AG08396 (cell line): ENCODE measurements around the gene PHACTR3.

Source experiments
- DNase-seq: peaks from one replicate; pipeline ENCODE4 v3.0.0; 2012; ENCODE audit warnings: low spot score, mixed read lengths

PHACTR3 gene

DNA sequence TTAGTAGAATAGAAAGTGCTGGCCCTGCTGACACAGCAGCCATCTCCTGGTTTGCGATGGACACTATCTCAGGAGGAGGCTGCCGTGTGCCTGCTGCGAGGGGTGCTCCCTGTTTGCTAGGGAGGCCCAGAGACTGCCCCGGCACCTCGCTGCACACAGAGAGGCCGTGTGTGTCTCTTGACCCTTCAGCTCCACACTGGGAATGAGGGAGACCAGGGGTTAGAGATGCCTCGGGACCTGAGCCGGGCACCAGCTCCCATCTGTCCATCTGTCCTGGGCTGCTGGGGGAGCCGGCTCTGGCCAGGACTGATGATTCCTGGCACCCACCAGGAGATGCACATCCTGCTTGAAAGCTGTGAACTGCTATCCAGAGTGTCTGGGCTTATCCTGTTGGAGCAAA lies 18.2 kb downstream of the PHACTR3 start:
- no peak for DNase-seq

DNA sequence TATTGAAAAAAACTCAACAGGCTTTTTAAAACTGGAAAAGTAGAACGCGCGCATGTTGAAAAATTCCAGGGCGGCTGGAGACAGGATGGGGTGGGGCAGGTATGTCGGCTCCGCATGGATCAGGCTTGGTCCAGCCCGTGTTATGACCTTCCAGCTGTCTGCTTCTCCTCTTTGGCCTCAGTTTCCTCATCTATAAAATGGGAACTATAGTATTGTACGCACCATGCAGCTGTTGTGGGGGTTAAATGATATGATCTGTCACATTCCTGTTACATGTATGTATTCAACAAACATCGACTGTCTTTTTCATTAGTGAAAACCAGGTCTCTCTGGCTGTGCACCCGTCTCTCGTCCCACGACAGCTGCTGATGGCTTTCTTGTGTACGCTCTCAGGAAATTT lies 18.8 kb downstream of the PHACTR3 start:
- DNase-seq = no peak

DNA sequence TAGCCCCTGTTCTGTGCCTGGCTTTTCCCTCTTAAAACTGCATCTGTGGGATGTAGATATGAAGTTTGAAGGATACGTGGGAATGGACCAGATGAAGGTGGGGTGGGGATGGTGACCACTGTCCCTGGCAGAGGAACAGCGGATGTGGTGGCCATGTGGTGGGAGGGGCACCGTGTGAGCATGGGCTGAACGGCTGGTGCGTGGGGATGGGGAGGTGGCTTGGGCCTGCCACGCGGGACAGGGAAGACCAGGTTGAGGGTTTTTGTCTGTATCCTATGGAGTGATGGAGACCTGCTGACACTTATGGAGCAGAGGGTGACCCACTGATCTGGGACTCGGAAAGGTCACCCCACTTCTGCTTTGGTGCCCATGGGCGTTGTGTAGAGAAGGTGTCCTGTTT lies 19.2 kb downstream of the PHACTR3 start:
- no peak for DNase-seq

DNA sequence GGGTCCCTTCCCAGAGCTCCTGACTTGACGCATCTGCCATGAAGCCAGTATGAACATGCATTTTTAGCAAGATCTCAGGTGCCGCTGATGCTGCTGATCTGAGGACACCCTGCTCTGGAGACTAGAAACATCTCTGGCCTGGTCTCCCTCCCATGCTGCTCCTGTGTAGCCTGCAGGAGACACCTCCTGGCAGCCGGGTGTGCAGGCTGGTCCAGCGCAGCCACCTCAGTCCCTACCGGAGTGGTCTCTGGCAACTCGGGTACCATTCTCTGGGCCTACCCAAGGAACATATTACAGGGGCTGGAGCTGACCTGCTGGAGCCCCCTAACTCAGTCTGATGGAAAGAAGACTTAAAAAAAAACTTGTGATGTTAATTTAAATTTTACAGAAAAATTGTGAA lies 20.1 kb downstream of the PHACTR3 start:
- DNase-seq = no peak

DNA sequence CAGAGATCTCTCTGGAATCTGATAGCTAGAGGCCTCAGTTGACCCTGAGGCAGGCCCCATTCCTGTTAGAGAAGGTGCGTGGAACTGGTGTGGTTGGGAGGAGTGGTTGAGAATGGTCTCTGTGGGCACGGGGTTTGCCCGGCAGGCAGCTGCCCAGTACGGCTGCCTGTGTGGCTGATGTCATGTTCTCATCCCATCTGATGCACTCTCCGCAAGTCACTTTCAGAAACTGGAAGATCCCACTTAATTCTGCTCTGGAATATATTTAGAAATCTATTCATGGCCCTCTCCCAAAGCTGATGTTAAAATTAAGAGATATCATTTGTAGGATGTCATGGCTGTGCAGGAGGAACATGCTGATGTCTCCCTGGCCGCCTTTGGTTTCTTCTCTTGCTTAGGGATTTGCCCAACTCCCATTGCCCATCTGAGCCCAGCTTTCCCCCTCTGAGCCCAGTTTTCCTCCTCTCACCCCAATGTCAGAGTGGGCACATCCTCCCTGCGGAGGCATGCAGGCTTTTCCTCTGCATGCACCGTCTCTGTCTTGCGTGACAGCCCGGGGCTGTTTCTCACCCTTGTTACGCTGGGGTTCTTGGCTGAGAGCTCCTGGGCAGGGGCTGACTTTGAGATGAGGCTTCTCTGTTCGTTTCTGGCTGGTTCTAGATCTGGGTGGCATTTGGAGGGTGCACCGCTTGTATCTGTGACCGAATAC lies 21.0 kb downstream of the PHACTR3 start:
- no peak for DNase-seq

DNA sequence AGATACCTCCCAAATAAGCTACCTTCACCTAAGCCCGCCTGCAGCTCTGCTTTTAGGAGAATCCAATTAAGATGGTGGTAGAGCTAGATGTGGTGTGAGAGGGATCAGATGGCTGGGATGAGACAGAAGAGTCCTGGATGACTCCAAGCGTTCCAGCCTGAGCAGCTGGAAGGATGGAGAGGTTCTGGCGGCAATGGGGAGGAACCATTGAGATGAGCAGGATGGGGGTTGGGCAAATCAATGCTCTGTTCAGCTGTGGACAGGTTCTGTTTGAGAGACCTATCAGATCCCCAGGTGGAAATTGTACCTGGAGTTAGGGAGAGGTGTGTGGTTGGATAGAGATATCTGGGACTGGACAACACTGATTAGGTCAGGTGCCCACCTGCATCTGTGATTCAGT lies 23.0 kb downstream of the PHACTR3 start:
- DNase-seq = no peak

DNA sequence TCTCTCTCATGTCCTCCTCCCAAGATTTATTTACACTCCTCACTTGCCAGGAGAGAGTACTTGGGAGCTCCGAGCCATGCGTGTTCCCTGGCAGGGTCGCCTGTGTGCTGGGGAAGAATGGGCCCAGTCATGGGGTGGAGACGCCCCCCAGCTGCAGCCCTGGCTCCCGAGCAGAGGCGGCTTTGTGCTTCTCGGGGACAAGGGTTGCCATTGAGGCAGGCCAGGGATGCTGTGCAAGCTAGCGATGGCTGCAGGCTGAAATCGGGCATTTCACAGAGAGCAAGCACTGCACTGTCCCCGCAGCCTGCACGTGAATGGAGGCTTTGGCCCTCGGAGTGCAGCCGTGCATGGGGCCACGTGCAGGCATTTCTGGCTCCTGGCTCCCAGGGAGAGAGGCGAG lies 23.8 kb downstream of the PHACTR3 start:
- no peak for DNase-seq

DNA sequence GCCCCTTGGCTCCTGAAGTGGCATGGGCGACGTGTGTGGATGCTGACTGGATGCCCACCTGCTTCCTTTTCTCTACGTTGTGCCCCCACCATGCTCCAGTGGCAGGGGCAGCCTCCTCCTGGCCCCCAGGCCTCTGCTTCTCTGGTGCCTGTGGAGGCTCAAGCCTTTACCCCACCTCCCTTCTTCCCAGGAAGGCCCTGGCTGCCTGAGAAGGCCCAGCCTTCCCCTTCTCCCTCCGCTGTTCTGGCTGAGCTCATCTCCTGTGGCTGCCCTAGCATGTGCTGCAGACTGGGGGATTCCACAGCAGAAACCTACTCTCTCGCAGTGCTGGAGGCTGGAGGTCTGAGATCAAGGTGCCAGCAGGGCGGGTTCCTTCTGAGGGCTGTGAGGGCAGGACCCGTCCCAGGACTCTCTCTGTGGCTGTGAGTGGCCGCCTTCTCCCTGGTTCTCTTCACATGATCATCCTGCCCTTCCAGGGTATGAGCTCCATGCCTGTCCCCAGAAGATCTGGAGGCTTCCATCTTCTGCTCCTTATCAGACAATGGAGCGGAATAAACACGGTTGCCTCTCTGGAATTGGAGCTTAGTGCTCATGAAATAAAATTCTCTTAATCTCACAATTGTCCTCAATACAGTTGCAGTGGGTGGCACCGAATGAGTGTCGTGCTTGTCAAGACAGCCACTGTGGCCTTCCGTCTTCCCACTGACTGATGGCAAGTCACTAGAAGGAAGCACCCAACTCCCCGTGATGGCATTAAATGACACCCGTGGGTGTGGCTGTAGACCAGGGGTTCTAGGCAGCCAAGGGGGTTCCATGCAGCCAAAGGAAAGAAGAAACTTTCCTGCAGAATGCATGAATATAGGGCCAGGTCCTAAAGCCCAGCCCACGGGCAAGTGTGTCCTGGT lies 25.1 kb downstream of the PHACTR3 start:
- DNase-seq = no peak

DNA sequence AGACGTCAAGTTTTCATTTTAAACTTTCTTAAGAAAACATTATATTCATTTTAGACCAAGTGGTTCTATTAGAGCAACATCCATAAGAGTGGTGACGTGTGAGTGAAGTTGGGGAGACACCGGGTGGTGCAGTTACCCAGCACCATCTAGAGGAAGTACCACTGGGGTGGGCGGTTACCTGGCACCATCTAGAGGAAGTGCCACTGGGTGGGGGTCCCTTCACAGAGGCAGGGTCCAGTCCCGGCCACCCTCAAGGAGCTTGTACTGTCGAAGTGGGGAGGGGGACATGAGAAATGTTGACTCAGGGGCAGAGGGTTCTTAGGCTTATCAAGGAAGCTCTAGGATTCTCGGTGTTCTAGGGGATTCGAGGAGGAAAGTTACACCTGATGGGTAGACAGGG lies 26.2 kb downstream of the PHACTR3 start:
- no peak for DNase-seq

DNA sequence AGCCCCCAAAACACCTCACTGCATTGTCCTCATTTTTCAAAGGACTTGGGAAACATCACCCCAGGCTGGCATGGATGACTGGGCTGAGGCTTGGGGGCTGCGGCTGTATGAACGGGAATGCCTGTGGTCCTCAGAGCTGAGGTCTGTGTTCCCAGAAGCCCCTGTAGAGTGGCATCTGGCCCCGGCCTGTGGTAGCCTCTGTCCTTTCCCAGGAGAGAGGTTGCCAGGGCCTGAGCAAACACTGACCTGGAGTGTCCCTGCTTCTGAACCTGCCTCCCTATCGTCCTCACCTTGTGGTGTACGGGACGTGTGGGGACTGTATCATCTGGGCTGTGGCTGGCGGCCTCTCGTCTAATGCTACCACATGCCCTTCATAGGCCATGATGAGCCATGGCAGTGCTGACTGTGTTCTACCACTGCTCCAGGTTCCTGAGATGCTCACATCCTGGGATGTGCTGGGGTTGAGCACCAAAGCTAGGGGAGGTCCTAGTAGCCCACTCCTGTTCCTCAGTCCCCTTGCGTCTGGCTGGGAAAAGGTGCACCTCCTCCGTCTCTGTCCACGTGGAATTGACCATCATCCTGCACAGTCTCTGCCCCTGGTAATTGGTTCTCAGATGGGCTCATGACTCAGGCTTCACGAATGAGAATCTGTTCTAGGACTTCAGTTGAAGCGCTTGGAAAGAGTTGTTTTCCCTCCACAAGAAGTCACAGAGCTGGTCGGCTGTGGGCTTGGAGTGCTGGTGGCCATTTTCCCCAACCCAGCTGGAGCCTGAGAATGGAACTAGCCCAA lies 27.6 kb downstream of the PHACTR3 start:
- no peak for DNase-seq

DNA sequence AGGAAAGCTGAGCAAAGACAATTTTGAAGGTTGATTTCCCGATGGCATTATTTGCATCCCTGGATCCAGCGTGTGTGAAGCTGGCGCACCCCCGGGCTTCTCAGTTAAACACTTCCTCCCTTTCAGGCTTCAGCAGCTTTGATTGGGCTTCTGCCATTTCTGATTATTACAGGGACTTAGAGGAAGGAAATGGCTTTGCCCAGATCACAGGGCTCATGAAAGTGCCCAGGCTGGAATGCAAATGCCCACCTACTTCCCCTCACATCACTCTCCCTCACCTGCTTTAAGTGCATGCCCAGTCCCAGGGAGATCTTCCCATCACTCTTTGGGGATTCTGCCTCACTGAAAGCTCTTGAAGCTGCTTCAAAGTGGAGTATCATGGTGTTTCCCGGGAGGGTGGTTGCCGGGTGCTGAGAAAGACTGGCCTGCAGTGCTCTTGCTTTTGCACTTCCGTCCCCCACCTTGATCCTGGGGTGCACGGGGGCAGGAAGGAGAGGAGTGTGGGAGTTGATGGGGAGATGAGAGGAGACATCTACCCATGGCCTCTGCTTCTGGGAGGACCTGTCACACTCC lies 28.3 kb downstream of the PHACTR3 start:
- DNase-seq = no peak

DNA sequence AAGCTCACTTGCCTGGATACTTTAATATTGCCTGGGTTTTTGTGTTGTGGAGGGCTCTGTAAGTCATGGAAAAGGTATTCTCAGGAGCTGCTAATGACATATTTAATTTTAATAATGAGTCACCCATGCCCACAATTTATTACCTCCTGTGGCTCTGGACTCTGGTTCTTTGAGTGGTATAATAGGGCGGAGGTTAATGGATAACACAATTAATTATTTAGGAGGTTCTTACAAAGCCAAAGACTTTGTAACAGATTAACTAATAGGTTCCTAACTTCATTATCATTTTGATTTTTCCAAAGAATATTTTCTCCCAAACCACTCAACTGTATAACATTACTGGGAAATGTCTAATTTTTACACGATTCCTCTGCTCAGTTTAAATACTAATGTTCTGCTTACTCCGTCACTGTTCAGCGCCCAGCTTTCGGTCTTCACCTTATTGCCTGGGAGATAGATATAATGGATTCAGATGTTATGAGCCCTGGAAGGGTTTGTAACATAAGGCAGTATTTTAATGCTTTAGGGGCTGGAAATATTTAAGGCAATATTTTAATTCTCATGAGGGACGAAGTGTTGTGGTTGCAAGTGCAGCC lies 29.4 kb downstream of the PHACTR3 start:
- DNase-seq = no peak

DNA sequence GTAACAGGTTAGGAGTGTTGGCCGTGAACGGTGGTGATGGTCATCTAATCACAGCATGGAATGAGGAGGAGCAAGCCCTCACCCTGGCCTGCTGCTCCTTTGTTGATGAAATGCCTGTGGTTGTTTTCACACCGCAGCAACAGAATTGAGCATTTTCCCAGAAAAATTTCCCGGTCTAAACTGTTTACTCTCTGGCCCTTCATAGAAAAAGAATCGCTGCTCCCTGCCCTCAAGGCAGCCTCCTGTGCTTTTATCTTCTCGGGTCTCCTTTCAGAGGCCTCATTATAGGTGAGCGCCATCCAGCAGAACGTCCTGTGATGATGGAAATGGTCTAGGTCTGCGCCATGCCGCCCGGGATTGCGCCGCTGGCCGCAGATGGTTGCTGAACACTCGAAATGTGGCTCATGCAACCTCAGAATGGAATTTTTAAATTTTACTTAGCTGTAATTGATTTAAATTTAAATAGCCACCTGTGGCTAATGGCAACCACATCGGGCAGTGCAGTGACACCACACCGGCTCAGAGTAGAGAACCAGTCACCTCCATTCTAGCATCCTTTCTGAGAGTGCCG lies 30.2 kb downstream of the PHACTR3 start:
- no peak for DNase-seq

DNA sequence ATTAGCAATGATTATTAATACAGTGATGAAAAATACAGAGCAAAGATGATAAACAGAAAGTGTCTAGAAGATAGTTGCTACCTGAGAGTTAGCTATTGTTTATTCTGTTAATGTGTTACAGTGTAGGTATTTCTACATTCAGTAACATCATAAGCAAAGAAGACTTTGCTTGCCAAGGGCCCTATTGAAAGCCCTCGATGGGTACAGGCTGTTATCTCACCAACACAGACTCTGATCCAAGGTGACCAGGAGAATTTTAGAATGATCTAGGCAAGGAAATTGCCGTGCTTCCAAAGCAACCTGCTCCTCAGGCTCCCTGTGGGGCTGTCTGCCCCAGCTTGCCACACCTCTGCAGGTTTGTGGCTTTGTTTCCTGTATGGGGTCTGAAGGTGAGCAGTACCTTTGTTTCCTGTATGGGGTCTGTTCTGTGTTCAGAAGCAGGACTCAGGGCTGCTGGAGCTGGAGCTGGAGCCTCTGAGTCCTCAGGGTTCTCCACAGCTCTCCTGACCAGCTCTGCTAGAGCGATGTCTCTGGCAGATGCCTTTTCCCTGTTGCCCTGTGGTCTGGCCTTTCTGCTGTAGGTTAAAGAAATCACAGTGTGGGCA lies 32.5 kb downstream of the PHACTR3 start:
- no peak for DNase-seq

DNA sequence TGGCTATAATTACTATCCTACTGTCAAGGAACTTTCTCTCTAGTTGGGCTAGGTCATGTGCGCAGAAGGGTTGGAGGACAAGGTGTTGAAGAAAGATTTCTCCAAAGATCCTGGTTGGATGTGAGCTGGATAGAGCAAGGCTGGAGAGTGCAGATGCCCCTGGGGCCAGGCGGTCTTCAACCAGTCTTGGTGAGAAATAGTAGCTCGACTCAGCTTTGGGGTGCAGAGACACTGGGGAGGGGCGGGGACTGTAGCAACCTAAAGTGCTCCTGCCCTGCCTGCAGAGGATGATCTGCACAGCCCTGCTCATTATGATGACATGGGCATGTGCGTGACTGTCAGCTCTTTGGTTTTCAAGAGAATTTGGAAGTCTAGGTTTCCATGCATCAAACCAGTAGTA lies 35.9 kb downstream of the PHACTR3 start:
- DNase-seq = no peak

DNA sequence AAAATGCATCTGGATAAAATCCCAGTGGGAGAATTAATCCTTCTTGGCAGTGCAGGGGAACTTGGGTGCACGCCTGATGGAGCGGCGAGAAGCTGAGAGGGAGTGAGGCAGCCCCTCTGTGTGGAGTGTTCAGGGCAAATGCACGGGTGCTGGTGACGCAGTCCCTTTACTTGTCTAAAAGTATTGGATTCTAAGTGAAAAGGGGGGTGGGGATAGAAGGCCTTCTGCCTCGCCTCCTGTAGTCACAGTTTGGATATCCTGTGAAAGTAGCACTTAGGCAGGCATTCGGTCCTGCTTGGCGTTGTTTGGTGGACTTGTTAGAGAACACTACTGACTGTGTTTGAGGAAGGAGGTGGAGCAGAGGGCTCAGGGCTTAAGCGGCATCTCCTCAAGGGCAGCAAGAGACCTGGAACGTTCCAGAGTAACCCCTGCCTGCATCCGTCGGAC lies 39.3 kb downstream of the PHACTR3 start:
- DNase-seq = no peak

DNA sequence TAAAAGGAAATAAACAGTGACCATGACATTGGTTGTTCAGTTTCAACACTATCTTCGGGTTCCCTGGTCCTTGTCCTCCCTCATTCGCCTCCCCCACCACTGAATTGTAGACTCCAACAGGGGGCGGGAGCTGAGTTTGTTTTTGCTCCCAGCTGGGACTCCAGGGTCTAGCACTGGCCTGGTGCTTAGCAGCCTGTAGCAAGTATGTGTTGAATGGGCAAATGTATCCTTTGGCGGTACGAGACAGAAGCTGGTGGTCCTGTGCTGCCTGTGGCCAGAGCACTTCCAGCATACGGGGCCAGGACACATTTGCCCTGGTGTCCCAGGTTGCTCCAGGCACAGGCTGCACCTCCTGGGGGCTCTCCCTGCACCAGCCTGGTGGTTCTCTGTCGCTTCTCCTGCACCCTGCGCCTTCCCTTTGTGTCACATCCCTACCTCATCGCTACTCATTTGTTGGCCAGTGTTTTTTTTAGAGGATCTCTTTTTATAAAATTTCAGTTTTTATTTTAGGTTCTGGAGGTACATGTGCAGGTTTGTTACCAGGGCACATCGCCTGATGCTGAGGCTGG lies 40.1 kb downstream of the PHACTR3 start:
- no peak for DNase-seq

DNA sequence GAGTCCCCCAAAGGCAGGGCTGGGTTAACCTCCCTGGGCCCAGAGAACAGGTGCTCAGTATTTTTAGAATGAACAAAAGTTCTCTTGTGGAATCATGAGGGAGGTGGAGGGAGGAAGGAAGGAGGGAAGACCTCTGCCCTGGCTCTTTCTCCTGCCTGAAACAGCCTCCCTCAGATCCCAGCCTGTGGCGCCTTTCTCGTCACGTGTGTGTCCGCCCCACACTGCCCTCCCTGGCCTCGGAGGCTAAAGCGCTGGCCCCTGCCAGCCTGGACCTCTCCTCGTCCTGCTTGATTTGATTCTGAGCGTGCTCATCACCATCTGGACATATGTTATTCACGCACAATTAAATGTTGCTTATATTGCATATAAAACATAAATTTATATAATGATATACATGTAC lies 40.9 kb downstream of the PHACTR3 start:
- no peak for DNase-seq

DNA sequence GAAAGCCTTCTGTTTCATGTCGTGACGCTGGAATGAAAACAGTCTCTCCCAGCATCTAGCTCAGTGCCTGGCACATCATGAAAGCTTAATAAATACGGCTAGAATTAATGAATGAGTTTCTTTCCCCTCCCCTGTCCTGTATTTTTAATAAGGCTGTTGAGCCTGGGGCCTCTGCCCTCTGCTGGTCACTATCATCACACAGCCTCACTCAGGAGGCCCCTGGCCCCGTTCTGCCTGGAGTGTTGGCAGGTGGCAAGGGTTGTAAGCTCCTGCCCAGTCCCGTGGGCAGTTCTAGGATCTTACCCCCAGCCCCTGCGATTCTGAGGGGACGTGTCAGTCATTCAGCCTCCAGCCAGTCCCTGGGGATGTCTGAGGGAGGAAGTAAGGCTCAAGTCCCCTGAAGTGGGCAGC lies 41.4 kb downstream of the PHACTR3 start:
- DNase-seq = no peak

DNA sequence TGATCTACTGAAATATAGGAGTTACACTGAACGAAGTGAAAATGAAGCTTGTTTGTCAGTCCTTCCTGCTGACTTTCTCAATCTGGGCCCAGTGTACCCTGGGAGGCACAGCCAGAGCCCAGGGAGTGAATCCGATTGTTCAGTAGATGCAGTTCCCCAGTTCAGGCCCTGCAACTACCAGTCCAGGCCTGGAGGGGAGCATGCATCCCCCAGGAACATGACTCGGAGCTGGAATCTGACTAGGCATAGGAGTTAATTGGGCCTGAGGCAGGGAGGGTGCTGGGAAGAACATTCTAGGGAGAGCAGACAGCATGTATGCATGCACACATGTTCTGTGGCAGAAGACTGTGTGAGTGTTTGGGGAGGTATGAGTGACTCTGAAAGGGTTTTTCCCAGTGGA lies 42.1 kb downstream of the PHACTR3 start:
- DNase-seq = no peak

DNA sequence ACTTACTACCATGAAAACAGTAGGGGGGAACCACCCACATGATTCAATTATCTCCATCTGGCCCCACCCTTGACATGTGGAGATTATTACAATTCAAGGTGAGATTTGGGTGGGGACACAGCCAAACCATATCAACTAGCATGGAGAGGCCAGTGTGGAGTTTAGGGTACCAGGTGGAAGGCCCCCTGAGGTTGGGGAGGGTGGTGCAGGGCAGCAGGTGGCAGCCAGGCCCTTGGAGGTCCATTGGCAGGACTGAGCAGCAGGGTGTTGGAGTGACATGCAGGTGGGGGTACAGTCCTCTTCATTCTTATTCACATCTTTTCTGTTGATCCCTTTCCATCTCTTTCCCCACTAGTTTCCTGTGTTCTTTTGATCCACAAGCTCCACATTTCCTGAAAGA lies 42.9 kb downstream of the PHACTR3 start:
- no peak for DNase-seq
